Measurements from ENCODE around the gene PTPRK.

PTPRK gene

DNA sequence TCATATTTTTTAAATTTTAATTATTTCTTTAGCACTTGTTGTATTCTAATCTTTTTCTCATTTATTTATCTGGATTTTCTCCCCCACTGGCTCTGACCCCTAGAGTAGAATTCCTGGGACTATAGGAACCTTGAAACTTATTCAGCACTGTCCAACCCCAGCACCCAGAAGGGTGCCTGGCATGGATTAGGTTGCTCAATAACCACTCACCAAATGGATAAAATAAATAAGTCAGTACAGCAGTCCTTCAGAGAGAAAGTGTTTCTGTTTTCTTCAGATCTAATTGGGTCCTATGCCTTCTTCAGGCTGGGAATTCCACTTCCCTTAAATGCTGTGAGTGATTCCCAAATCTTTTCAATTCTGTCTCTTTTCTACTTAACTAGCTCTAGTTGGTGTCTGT is 206.2 kb downstream of the PTPRK start:
- Histone ChIP-seq H3K4me3 (ENCODE audit: low read depth, low read length, poor library complexity, severe bottlenecking) (no peak overlapping the region), H3K79me2 (ENCODE audit: insufficient read depth, low read length) (no peaks in the 10 kb centered on the region), H3K36me3 (ENCODE audit: insufficient read depth, low read length) (no peaks in the 10 kb centered on the region), H3K9me2 (ENCODE audit: low read depth, low read length) (no peaks in the 10 kb centered on the region), H3K9ac (ENCODE audit: low read length) (no peak overlapping the region), H3K27ac (ENCODE audit: low read depth, low read length, poor library complexity, severe bottlenecking) (no peak overlapping the region), H3K4me2 (ENCODE audit: low read length) (no peak overlapping the region), H3K27me3 (ENCODE audit: insufficient read depth, low read length) (no peaks in the 10 kb centered on the region), H3F3A (ENCODE audit: insufficient read depth, low read length) (no peaks in the 10 kb centered on the region), H2AFZ (ENCODE audit: low read length) (no peak overlapping the region), H3K4me1 (ENCODE audit: insufficient read depth, low read length, severe bottlenecking) (no peaks in the 10 kb centered on the region), H4K20me1 (ENCODE audit: insufficient read depth, low read length) (no peaks in the 10 kb centered on the region), H3K9me3 (ENCODE audit: low read length) (no peaks in the 10 kb centered on the region)
- TF ChIP-seq EZH2 (IDR thresholded peaks at IDR 0.05; ENCODE audit: borderline replicate concordance, low read length), result no peak
- TF ChIP-seq, protein P1, sequence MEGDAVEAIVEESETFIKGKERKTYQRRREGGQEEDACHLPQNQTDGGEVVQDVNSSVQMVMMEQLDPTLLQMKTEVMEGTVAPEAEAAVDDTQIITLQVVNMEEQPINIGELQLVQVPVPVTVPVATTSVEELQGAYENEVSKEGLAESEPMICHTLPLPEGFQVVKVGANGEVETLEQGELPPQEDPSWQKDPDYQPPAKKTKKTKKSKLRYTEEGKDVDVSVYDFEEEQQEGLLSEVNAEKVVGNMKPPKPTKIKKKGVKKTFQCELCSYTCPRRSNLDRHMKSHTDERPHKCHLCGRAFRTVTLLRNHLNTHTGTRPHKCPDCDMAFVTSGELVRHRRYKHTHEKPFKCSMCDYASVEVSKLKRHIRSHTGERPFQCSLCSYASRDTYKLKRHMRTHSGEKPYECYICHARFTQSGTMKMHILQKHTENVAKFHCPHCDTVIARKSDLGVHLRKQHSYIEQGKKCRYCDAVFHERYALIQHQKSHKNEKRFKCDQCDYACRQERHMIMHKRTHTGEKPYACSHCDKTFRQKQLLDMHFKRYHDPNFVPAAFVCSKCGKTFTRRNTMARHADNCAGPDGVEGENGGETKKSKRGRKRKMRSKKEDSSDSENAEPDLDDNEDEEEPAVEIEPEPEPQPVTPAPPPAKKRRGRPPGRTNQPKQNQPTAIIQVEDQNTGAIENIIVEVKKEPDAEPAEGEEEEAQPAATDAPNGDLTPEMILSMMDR (IDR thresholded peaks at IDR 0.05; ENCODE audit: low read length), result no peak

DNA sequence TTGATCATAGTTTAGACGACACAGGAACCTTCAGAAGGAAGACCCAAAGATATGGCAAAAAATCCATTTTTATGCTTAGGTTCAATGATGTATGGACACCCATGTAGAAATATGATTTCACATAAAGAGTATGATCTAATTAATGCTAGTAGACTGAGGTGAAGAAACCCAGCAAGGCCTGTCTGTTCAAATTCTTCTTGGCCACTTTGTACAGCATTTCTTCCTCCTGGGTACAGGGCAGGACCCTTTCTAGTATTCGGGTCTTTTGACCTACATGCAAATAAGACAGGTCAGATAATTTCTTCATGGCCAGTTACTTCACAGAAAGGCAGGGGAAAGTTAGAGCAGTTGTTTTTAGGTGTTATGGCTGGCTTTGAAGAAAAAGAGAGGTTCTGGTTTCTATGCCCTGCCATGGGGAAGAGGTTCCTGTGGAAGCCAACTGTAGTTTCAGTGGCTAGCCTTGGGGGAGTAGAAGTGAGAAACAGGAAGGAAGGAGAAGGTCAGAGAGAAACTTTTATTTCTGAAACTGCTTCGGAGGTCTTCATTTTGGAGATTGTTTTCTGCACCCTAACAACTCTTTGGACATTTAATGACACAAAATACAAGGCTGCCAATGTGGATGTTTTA is 208.3 kb downstream of the PTPRK start:
- no peaks in the 10 kb centered on the region for H3K9me3 ChIP-seq (ENCODE audit: low read length)
- no peak overlapping the region for H3K4me3 ChIP-seq (ENCODE audit: low read depth, low read length, poor library complexity, severe bottlenecking)
- no peaks in the 10 kb centered on the region for H3K36me3 ChIP-seq (ENCODE audit: insufficient read depth, low read length)
- no peaks in the 10 kb centered on the region for H3F3A ChIP-seq (ENCODE audit: insufficient read depth, low read length)
- H2AFZ ChIP-seq (ENCODE audit: low read length), result no peak overlapping the region
- no peaks in the 10 kb centered on the region for H4K20me1 ChIP-seq (ENCODE audit: insufficient read depth, low read length)
- no peak overlapping the region for H3K9ac ChIP-seq (ENCODE audit: low read length)
- TF ChIP-seq EZH2 (IDR thresholded peaks at IDR 0.05; ENCODE audit: borderline replicate concordance, low read length), result no peak
- TF ChIP-seq, protein P1 (IDR thresholded peaks at IDR 0.05; ENCODE audit: low read length), result no peak
- H3K9me2 ChIP-seq (ENCODE audit: low read depth, low read length), result no peaks in the 10 kb centered on the region
- no peak overlapping the region for H3K4me2 ChIP-seq (ENCODE audit: low read length)
- no peaks in the 10 kb centered on the region for H3K4me1 ChIP-seq (ENCODE audit: insufficient read depth, low read length, severe bottlenecking)
- no peak overlapping the region for H3K27ac ChIP-seq (ENCODE audit: low read depth, low read length, poor library complexity, severe bottlenecking)
- no peaks in the 10 kb centered on the region for H3K79me2 ChIP-seq (ENCODE audit: insufficient read depth, low read length)
- H3K27me3 ChIP-seq (ENCODE audit: insufficient read depth, low read length), result no peaks in the 10 kb centered on the region

DNA sequence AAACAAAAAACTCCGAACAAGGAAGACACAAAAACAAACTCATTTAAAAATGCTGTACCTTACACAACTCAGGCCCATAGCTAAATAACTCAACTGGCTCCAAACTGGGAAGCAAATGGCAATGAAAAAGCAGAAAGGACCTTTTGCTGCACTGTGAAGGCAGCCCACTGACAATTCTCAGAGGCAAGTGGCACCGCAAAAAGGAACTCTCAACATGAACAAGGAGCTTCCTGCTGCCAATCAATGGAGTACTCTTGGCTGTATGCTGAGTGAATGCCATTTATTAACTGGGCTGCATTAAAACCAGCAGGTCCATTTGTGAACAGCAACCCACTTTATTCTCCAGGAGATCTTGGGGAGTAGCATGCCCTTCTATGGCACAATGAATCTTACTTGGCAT is 209.9 kb downstream of the PTPRK start:
- Histone ChIP-seq H3K9me2 (ENCODE audit: low read depth, low read length) (no peaks in the 10 kb centered on the region), H3K4me3 (ENCODE audit: low read depth, low read length, poor library complexity, severe bottlenecking) (no peak overlapping the region), H3K9me3 (ENCODE audit: low read length) (no peaks in the 10 kb centered on the region), H3K9ac (ENCODE audit: low read length) (no peak overlapping the region), H3K27me3 (ENCODE audit: insufficient read depth, low read length) (no peaks in the 10 kb centered on the region), H3K4me1 (ENCODE audit: insufficient read depth, low read length, severe bottlenecking) (no peaks in the 10 kb centered on the region), H3K79me2 (ENCODE audit: insufficient read depth, low read length) (no peaks in the 10 kb centered on the region), H2AFZ (ENCODE audit: low read length) (no peak overlapping the region), H3F3A (ENCODE audit: insufficient read depth, low read length) (no peaks in the 10 kb centered on the region), H3K4me2 (ENCODE audit: low read length) (no peak overlapping the region), H4K20me1 (ENCODE audit: insufficient read depth, low read length) (no peaks in the 10 kb centered on the region), H3K36me3 (ENCODE audit: insufficient read depth, low read length) (no peaks in the 10 kb centered on the region), H3K27ac (ENCODE audit: low read depth, low read length, poor library complexity, severe bottlenecking) (no peak overlapping the region)
- no peak for TF ChIP-seq EZH2 (IDR thresholded peaks at IDR 0.05; ENCODE audit: borderline replicate concordance, low read length)
- TF ChIP-seq, protein P1 (IDR thresholded peaks at IDR 0.05; ENCODE audit: low read length), result no peak
